Astrocyte (in vitro differentiated cells and primary cell): ENCODE measurements around the gene SOBP. TPM values are rescaled to one million over a fixed set of nuclear protein-coding genes. Genes with fewer than 3 reads are reported as not detected.

Experiments used
- DNase-seq: peaks from one replicate; pipeline ENCODE4 v3.0.0-alpha.2; 2010; ENCODE audit warnings: low read depth
- FAIRE-seq: peaks from 2 replicates; lab custom pipeline; 2011; peaks lifted over from hg19 to GRCh38; lab: Jason Lieb, UNC
- H2AFZ ChIP-seq: 2 replicates; pipeline ENCODE4 v1.6.0; 2012; ENCODE audit warnings: low read depth, low read length, inconsistent platforms
- H3K27ac ChIP-seq: 2 replicates; pipeline ENCODE4 v1.5.1; 2011; ENCODE audit warnings: low read depth, low read length, inconsistent platforms
- H3K27me3 ChIP-seq: 2 replicates; pipeline ENCODE4 v1.6.0; 2011; ENCODE audit warnings: low read length, inconsistent platforms; ENCODE audit not compliant: insufficient read depth
- H3K36me3 ChIP-seq: 2 replicates; pipeline ENCODE4 v1.5.1; 2011; ENCODE audit warnings: low read length, inconsistent platforms; ENCODE audit not compliant: insufficient read depth
- H3K4me1 ChIP-seq: 2 replicates; pipeline ENCODE4 v1.5.1; 2011; ENCODE audit warnings: low read length, inconsistent platforms; ENCODE audit not compliant: insufficient read depth
- H3K4me2 ChIP-seq: 2 replicates; pipeline ENCODE4 v1.6.0; 2012; ENCODE audit warnings: low read length, inconsistent platforms
- H3K4me3 ChIP-seq: 2 replicates; pipeline ENCODE4 v1.5.1; 2011; ENCODE audit warnings: low read depth, mild to moderate bottlenecking, low read length, inconsistent platforms; ENCODE audit not compliant: insufficient read depth
- H3K79me2 ChIP-seq: 2 replicates; pipeline ENCODE4 v1.6.0; 2012; ENCODE audit warnings: mild to moderate bottlenecking, low read length, inconsistent platforms; ENCODE audit not compliant: insufficient read depth
- H3K9ac ChIP-seq: 2 replicates; pipeline ENCODE4 v1.6.0; 2012; ENCODE audit warnings: mild to moderate bottlenecking, low read length, inconsistent platforms
- H3K9me3 ChIP-seq: 2 replicates; pipeline ENCODE4 v1.5.1; 2012; ENCODE audit warnings: low read depth, mild to moderate bottlenecking, low read length, inconsistent platforms; ENCODE audit not compliant: insufficient read depth
- H4K20me1 ChIP-seq: 2 replicates; pipeline ENCODE4 v1.6.0; 2012; ENCODE audit warnings: low read length, inconsistent platforms; ENCODE audit not compliant: insufficient read depth
- H3K27ac Mint-ChIP-seq: one replicate; pipeline ENCODE4 v1.8.0; 2021; ENCODE audit warnings: mild to moderate bottlenecking, mixed read lengths; ENCODE audit not compliant: unreplicated experiment
- H3K27me3 Mint-ChIP-seq: one replicate; pipeline ENCODE4 v1.8.0; 2021; ENCODE audit warnings: low read depth, mixed read lengths; ENCODE audit not compliant: unreplicated experiment
- H3K36me3 Mint-ChIP-seq: one replicate; pipeline ENCODE4 v1.8.0; 2021; ENCODE audit warnings: low read depth, mixed read lengths; ENCODE audit not compliant: unreplicated experiment
- H3K4me1 Mint-ChIP-seq: one replicate; pipeline ENCODE4 v1.8.0; 2021; ENCODE audit warnings: low read depth, mixed read lengths; ENCODE audit not compliant: unreplicated experiment
- H3K4me3 Mint-ChIP-seq: one replicate; pipeline ENCODE4 v1.8.0; 2021; ENCODE audit warnings: mild to moderate bottlenecking, moderate library complexity, mixed read lengths; ENCODE audit not compliant: unreplicated experiment
- H3K9me3 Mint-ChIP-seq: one replicate; pipeline ENCODE4 v1.8.0; 2021; ENCODE audit warnings: mild to moderate bottlenecking, mixed read lengths; ENCODE audit not compliant: unreplicated experiment
- CTCF ChIP-seq: IDR thresholded peaks from 2 replicates; pipeline ENCODE4 v1.5.1; 2011; ENCODE audit warnings: low read depth, mild to moderate bottlenecking, inconsistent platforms, low read length, moderate library complexity; ENCODE audit not compliant: insufficient read depth
- EZH2 ChIP-seq: IDR thresholded peaks from 2 replicates; pipeline ENCODE4 v1.6.1; 2012; ENCODE audit warnings: mild to moderate bottlenecking, low read length, inconsistent platforms; ENCODE audit not compliant: insufficient read depth
- total RNA-seq: library from RNA; stranded (reverse); gene quantifications from 2 replicates; pipeline ENCODE4 v1.2.1, GENCODE V29; 2021

Gene SOBP
- total RNA-seq, 1 donor from 2014 or later = 4.7 TPM

DNA sequence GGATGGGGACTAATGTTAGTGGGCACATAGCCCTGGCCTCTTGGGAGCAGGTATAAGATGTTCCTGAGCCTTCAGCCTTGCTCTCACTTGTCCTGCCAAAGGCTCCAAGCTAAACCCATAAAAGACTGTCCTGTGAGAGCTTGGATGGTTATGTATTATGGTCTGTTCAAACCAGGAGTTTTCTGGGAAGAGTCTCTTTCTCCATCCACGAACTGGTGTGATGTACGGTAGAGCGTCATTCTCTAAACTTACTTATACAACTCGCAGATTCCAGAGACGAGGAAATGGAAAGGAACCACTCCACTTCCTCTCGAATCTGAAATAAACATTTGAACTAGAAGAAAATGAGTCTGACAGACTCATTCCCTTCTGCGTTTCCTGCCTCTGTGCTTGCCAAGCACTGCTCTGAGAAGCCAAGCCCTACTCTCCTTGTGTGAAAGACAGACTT, 5.3 kb downstream of the SOBP start:
- FAIRE-seq (no peak), DNase-seq (no peak)
- Histone ChIP-seq H3K4me2 (peak overlapping the region; percentile 66), H3K4me3 (no peak overlapping the region), H3K9me3 (no peaks in the 10 kb centered on the region), H3K36me3 (no peaks in the 10 kb centered on the region), H3K79me2 (no peaks in the 10 kb centered on the region), H3K27me3 (peaks cover 8% of the 10 kb centered on the region), H4K20me1 (peaks cover 7% of the 10 kb centered on the region), H3K9ac (no peak overlapping the region), H3K27ac (no peak overlapping the region), H3K4me1 (peaks cover 21% of the 10 kb centered on the region), H2AFZ (peak overlapping the region; percentile 61)
- no peak for TF ChIP-seq EZH2
- no peak for TF ChIP-seq CTCF
- Mint-ChIP-seq H3K27ac (no peak overlapping the region), H3K4me1 (peaks cover 9% of the 10 kb centered on the region), H3K36me3 (no peaks in the 10 kb centered on the region), H3K9me3 (no peaks in the 10 kb centered on the region), H3K27me3 (no peaks in the 10 kb centered on the region), H3K4me3 (no peak overlapping the region)

- peaks cover 8% of the 10 kb centered on the region for H3K27me3 ChIP-seq
- Mint-ChIP-seq H3K4me3 (no peak overlapping the region), H3K4me1 (peaks cover 9% of the 10 kb centered on the region), H3K27ac (no peak overlapping the region), H3K36me3 (no peaks in the 10 kb centered on the region), H3K9me3 (no peaks in the 10 kb centered on the region), H3K27me3 (no peaks in the 10 kb centered on the region)
- TF ChIP-seq EZH2 (no peak), CTCF (no peak)
- H3K27ac ChIP-seq = no peak overlapping the region
- no peaks in the 10 kb centered on the region for H3K36me3 ChIP-seq
- H3K4me1 ChIP-seq = peaks cover 21% of the 10 kb centered on the region
- H3K4me2 ChIP-seq = no peak overlapping the region
- no peaks in the 10 kb centered on the region for H3K9me3 ChIP-seq
- no peak overlapping the region for H3K9ac ChIP-seq
- no peak overlapping the region for H3K4me3 ChIP-seq
- no peak for DNase-seq
- H2AFZ ChIP-seq = no peak overlapping the region
- H4K20me1 ChIP-seq = peaks cover 7% of the 10 kb centered on the region
- no peak for FAIRE-seq
- H3K79me2 ChIP-seq = no peaks in the 10 kb centered on the region
Observed at GRCh38 chr6:107495971-107496370, 6.1 kb downstream of the SOBP start.

GRCh38 chr6:107496892-107497684, 7.2 kb downstream of the SOBP start:
- FAIRE-seq (no peak), DNase-seq (no peak)
- Histone ChIP-seq H3K27me3 (peaks cover under 1% of the 10 kb centered on the region), H3K27ac (no peak overlapping the region), H4K20me1 (peaks cover under 1% of the 10 kb centered on the region), H3K4me1 (peaks cover 12% of the 10 kb centered on the region), H3K36me3 (no peaks in the 10 kb centered on the region), H3K79me2 (no peaks in the 10 kb centered on the region), H3K9ac (no peak overlapping the region), H3K4me3 (no peak overlapping the region), H3K4me2 (no peak overlapping the region), H2AFZ (no peak overlapping the region), H3K9me3 (no peaks in the 10 kb centered on the region)
- Mint-ChIP-seq H3K4me1 (peaks cover 7% of the 10 kb centered on the region), H3K4me3 (no peak overlapping the region), H3K27ac (no peak overlapping the region), H3K27me3 (no peaks in the 10 kb centered on the region), H3K36me3 (no peaks in the 10 kb centered on the region), H3K9me3 (no peaks in the 10 kb centered on the region)
- TF ChIP-seq CTCF = no peak
- TF ChIP-seq EZH2 = no peak
